OCI-LY3 (cell line): Measurements from ENCODE around the gene EML4.

ENCODE experiments used
- EZH2phosphoT487 ChIP-seq: fragments of 200-600 bp; shearing (Covaris generic); IDR thresholded peaks from 2 replicates; pipeline ENCODE4 v1.6.1; 2018; ENCODE audit warnings: antibody characterized with exemption, mixed run types, low read depth
- TF ChIP-seq, protein P1 (sequence below): fragments of 200-600, 300-600 bp; sonication (generic); IDR thresholded peaks from 2 replicates; pipeline ENCODE4 v1.5.1; 2014; ENCODE audit warnings: antibody characterized with exemption, low read length, low read depth

DNA sequence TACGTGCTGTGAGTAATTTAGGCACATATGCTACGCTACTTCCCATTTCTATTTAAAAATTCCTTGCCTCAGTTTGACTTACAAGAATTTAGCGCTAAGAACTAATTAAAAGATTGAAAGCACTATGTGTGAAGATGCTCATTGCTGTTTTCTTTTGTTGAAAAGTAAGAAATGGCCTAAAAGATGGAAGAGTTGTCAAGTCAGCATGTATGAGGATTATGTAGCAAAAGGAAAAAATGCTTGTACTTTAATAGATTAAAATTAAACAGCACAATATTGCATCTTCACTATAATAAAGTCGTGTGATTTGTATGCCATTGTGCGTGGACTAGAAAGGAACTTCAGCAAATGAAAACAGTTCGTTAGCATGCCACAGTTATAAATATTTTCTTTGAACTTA is 114.9 kb downstream of the EML4 start:
- TF ChIP-seq, protein P1, sequence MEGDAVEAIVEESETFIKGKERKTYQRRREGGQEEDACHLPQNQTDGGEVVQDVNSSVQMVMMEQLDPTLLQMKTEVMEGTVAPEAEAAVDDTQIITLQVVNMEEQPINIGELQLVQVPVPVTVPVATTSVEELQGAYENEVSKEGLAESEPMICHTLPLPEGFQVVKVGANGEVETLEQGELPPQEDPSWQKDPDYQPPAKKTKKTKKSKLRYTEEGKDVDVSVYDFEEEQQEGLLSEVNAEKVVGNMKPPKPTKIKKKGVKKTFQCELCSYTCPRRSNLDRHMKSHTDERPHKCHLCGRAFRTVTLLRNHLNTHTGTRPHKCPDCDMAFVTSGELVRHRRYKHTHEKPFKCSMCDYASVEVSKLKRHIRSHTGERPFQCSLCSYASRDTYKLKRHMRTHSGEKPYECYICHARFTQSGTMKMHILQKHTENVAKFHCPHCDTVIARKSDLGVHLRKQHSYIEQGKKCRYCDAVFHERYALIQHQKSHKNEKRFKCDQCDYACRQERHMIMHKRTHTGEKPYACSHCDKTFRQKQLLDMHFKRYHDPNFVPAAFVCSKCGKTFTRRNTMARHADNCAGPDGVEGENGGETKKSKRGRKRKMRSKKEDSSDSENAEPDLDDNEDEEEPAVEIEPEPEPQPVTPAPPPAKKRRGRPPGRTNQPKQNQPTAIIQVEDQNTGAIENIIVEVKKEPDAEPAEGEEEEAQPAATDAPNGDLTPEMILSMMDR = no peak
- TF ChIP-seq EZH2phosphoT487 = no peak
